K562 (cell line): ENCODE results near the gene SLC10A3. TPM values are rescaled to one million over a fixed set of nuclear protein-coding genes. Genes with fewer than 3 reads are reported as not detected.

Experiments
- CREM ChIP-seq: IDR thresholded peaks from 2 replicates; pipeline ENCODE4 v1.6.1; 2014; ENCODE audit warnings: antibody characterized with exemption, low read depth
- FOXK2 ChIP-seq, 2 experiments: fragments of 450-650 bp; IDR thresholded peaks in 1 of 2; conservative IDR thresholded peaks in 1 of 2; 2 replicates each; pipeline ENCODE4 v1.6.1; 2016; ENCODE audit warnings: low read depth in 2 of 2, mild to moderate bottlenecking in 1 of 2
- FOXP1 ChIP-seq: sonication (generic); formaldehyde crosslinking; IDR thresholded peaks from 2 replicates; pipeline ENCODE4 v1.8.0; 2022; ENCODE audit warnings: mild to moderate bottlenecking, missing genetic modification reagents
- HSF4 ChIP-seq: fragments of 250-450 bp; sonication (Bioruptor Pico); IDR thresholded peaks from 2 replicates; pipeline ENCODE4 v2.1.2; 2022; ENCODE audit warnings: mild to moderate bottlenecking, moderate library complexity, borderline replicate concordance
- MCM5 ChIP-seq: fragments of 450-650 bp; IDR thresholded peaks from 2 replicates; pipeline ENCODE4 v1.6.1; 2016; ENCODE audit warnings: low read depth
- MLX ChIP-seq, 2 experiments: fragments of 450-650 bp in 1 of 2; sonication (generic) in 1 of 2; formaldehyde crosslinking; conservative IDR thresholded peaks; 2 replicates each; pipeline versions ENCODE4 v1.4.0 to v1.8.1; 2020 to 2022; ENCODE audit warnings: mild to moderate bottlenecking in 1 of 2, missing genetic modification reagents in 1 of 2
- PATZ1 ChIP-seq: fragments of 250-450 bp; sonication (Bioruptor Pico); IDR thresholded peaks from 2 replicates; pipeline ENCODE4 v1.5.0; 2020; ENCODE audit warnings: mild to moderate bottlenecking, borderline replicate concordance
- POU5F1 ChIP-seq: fragments of 150-350 bp; IDR thresholded peaks from 2 replicates; pipeline ENCODE4 v1.6.1; 2014; ENCODE audit warnings: borderline replicate concordance, low read length, low read depth, mild to moderate bottlenecking; ENCODE audit not compliant: partially characterized antibody
- PURB ChIP-seq: sonication (generic); formaldehyde crosslinking; IDR thresholded peaks from 2 replicates; pipeline ENCODE4 v1.9.0; 2021; ENCODE audit warnings: low read depth, mild to moderate bottlenecking, missing genetic modification reagents
- SFPQ ChIP-seq: fragments of 200-400 bp; formaldehyde crosslinking; IDR thresholded peaks from 2 replicates; pipeline ENCODE4 v1.6.1; 2017; ENCODE audit warnings: mild to moderate bottlenecking, low read depth, low read length, moderate library complexity
- SMARCC2 ChIP-seq: fragments of 450-650 bp; IDR thresholded peaks from 2 replicates; pipeline ENCODE4 v1.6.1; 2017; ENCODE audit warnings: antibody characterized with exemption, moderate library complexity, mild to moderate bottlenecking, low read depth
- SMARCE1 ChIP-seq: fragments of 450-650 bp; IDR thresholded peaks from 2 replicates; pipeline ENCODE4 v1.7.1; 2016; ENCODE audit warnings: mild to moderate bottlenecking
- STAT5A ChIP-seq: IDR thresholded peaks from 2 replicates; pipeline ENCODE4 v1.6.1; 2012; ENCODE audit warnings: low read length, inconsistent platforms, borderline replicate concordance
- ZBTB33 ChIP-seq: sonication (generic); formaldehyde crosslinking; IDR thresholded peaks from 2 replicates; pipeline ENCODE4 v1.8.1; 2023; ENCODE audit warnings: mild to moderate bottlenecking, missing genetic modification reagents
- ZC3H4 ChIP-seq: sonication (generic); formaldehyde crosslinking; IDR thresholded peaks from 2 replicates; pipeline ENCODE4 v1.9.0; 2021; ENCODE audit warnings: missing genetic modification reagents, borderline replicate concordance
- ZNF165 ChIP-seq: fragments of 250-450 bp; sonication (Bioruptor Pico); IDR thresholded peaks from 2 replicates; pipeline ENCODE4 v1.4.0; 2020; ENCODE audit warnings: borderline replicate concordance
- ZNF197 ChIP-seq: fragments of 200-800 bp; sonication (Bioruptor generic); IDR thresholded peaks from 2 replicates; pipeline ENCODE4 v1.6.1; 2016; ENCODE audit warnings: low read depth, missing genetic modification characterization, missing compliant biosample characterization
- ZNF217 ChIP-seq: sonication (generic); formaldehyde crosslinking; IDR thresholded peaks from 2 replicates; pipeline ENCODE4 v1.8.0; 2022; ENCODE audit warnings: mild to moderate bottlenecking, missing genetic modification reagents
- ZNF695 ChIP-seq: fragments of 450-650 bp; formaldehyde crosslinking; IDR thresholded peaks from 2 replicates; pipeline ENCODE4 v1.4.0; 2020; ENCODE audit warnings: mild to moderate bottlenecking, moderate library complexity
- ZNF699 ChIP-seq: fragments of 250-450 bp; sonication (Bioruptor Pico); IDR thresholded peaks from 2 replicates; pipeline ENCODE4 v1.8.0; 2021; ENCODE audit warnings: mild to moderate bottlenecking, moderate library complexity; ENCODE audit not compliant: insufficient replicate concordance
- polyA plus RNA-seq, 8 experiments: library from polyadenylated mRNA; depleted of rRNA in 4 of 8; stranded (reverse) in 5 of 8; unstranded in 3 of 8; fragments of >200 nt; fragmentation: Nextera tagmentation in 2 of 8; fragmentation: Illumina TruSeq in 1 of 8; extraction: Ambion mirVana in 2 of 8; extraction: Trizol in 1 of 8; gene quantifications; 2 replicates each; pipeline versions ENCODE4 v1.2.1 to v1.2.3, GENCODE V29; 2011 to 2014; ENCODE audit warnings: inconsistent platforms in 1 of 8, missing spikeins in 1 of 8
- total RNA-seq, 7 experiments: library from RNA; depleted of rRNA in 6 of 7; stranded (reverse); fragments of >200 nt in 6 of 7; fragmentation: Illumina TruSeq in 2 of 7; extraction: Trizol in 2 of 7; gene quantifications; 2 replicates each; pipeline versions ENCODE4 v1.2.1 to v1.2.3, GENCODE V29; 2011 to 2021; ENCODE audit warnings: low replicate concordance in 1 of 7

The SLC10A3 gene
- total and polyA plus RNA-seq, 9 of the 15 experiments (the other 6 are each of a cell fraction or from before 2014, with no cell fraction given): 5.2 to 30.6 (median 16.7) TPM

GRCh38 chrX:154478728-154479622 is 11.5 kb downstream of the SLC10A3 start, which contains the start of gene LAGE3 (continued):
- TF ChIP-seq PURB (CRISPR knock-in tag): no peak
- no peak for TF ChIP-seq ZC3H4 (CRISPR knock-in tag)
- TF ChIP-seq ZNF165 (CRISPR knock-in tag): no peak
- TF ChIP-seq PATZ1 (CRISPR knock-in tag): no peak
- TF ChIP-seq MCM5: no peak
- TF ChIP-seq CREM: peak; percentile 82
- TF ChIP-seq SMARCE1: no peak
- peak; percentile 41 for TF ChIP-seq POU5F1
- no peak for TF ChIP-seq STAT5A
- TF ChIP-seq ZNF217 (CRISPR knock-in tag): no peak
- TF ChIP-seq FOXK2 (conservative IDR thresholded peaks at IDR 0.05 in 1 of 2, IDR thresholded peaks at IDR 0.05 in 1 of 2; ENCODE audit: low read depth in 2 of 2): 0 out of 4 replicates have a peak, but pooled peaks of 1 of the 2 experiments have one; percentile 31
- TF ChIP-seq ZNF699: no peak
- TF ChIP-seq HSF4 (CRISPR knock-in tag): 0 out of 2 replicates have a peak, but pooled peaks have one; percentile 22
- TF ChIP-seq ZNF197 (CRISPR knock-in tag): no peak
- no peak for TF ChIP-seq SMARCC2
- no peak for TF ChIP-seq SFPQ
- TF ChIP-seq ZBTB33 (CRISPR knock-in tag): no peak; the same call in 1 of the 2 replicates
- peak; percentile 89 for TF ChIP-seq FOXP1
- TF ChIP-seq ZNF695: no peak
- no peak for TF ChIP-seq MLX (CRISPR knock-in tag; conservative IDR thresholded peaks at IDR 0.05)
